Naive thymus-derived CD8-positive, alpha-beta T cell (primary cell): ENCODE measurements around the gene INKA2. TPM values are rescaled to one million over a fixed set of nuclear protein-coding genes. Genes with fewer than 3 reads are reported as not detected.

Source experiments
- ATAC-seq, 2 donors: fragments of 150-1000 bp; cut with Tn5 transposase in 1 of 2; sonication (Bioruptor Pico), chemical (Tn5 transposase) in 1 of 2; 1 replicate in 1 of 2; 2 replicates in 1 of 2; pipeline ENCODE4 v1.10.0; 2021; ENCODE audit warnings: mild to moderate bottlenecking in 2 of 2, moderate library complexity in 2 of 2
- POLR2A ChIA-PET: fragments of 350-600 bp; sonication (Branson Sonifier 250); formaldehyde crosslinking; loops from one replicate; lab custom pipeline; 2021; ENCODE audit warnings: antibody characterized with exemption; lab: Charles Lee
- DNase-seq, 10 donors: peaks; one replicate each; pipeline versions ENCODE4 v3.0.0 to v3.0.0-alpha.2; 2020 to 2022
- H3K27ac Mint-ChIP-seq, 10 donors: one replicate each; pipeline ENCODE4 v1.8.0; 2020 to 2022; ENCODE audit warnings: mild to moderate bottlenecking in 10 of 10, mixed read lengths in 10 of 10, moderate library complexity in 4 of 10, inconsistent platforms in 1 of 10
- H3K27me3 Mint-ChIP-seq, 5 donors: one replicate each; pipeline ENCODE4 v1.8.0; 2021 to 2022; ENCODE audit warnings: mixed read lengths in 5 of 5
- H3K36me3 Mint-ChIP-seq, 3 donors: one replicate each; pipeline ENCODE4 v1.8.0; 2020 to 2022; ENCODE audit warnings: mixed read lengths in 3 of 3, mild to moderate bottlenecking in 2 of 3, inconsistent platforms in 1 of 3
- H3K4me1 Mint-ChIP-seq, 4 donors: one replicate each; pipeline ENCODE4 v1.8.0; 2021 to 2022; ENCODE audit warnings: mixed read lengths in 4 of 4
- H3K4me3 Mint-ChIP-seq, 10 donors: one replicate each; pipeline ENCODE4 v1.8.0; 2020 to 2022; ENCODE audit warnings: mild to moderate bottlenecking in 10 of 10, mixed read lengths in 10 of 10, moderate library complexity in 6 of 10, inconsistent platforms in 1 of 10
- H3K9me3 Mint-ChIP-seq, 9 donors: one replicate each; pipeline ENCODE4 v1.8.0; 2020 to 2022; ENCODE audit warnings: mixed read lengths in 9 of 9, mild to moderate bottlenecking in 3 of 9, inconsistent platforms in 1 of 9, moderate library complexity in 1 of 9
- polyA plus RNA-seq, 3 donors: library from polyadenylated mRNA; unstranded; fragments of 300-500 nt; fragmentation: Illumina TruSeq; gene quantifications; one replicate each; pipeline ENCODE4 v1.2.3, GENCODE V29; 2021
- total RNA-seq, 8 experiments: library from RNA in 2 of 8; stranded (reverse) in 2 of 8; gene quantifications; one replicate each; pipeline ENCODE4 v1.2.3 and lab custom pipeline; 2021 to 2026

Gene INKA2
- total and polyA plus RNA-seq, 5 experiments from 2014 or later = 0.70 to 0.77 TPM; not detected in 3

- POLR2A ChIA-PET = no interaction called here
- Mint-ChIP-seq H3K4me1 (peaks cover 9 to 16% (median 15%) of the 10 kb centered on the region in 4 donors), H3K9me3 (no peaks in the 10 kb centered on the region)
Observed at GRCh38 chr1:111727056-111727455, 12.1 kb downstream of the INKA2 start.

DNA sequence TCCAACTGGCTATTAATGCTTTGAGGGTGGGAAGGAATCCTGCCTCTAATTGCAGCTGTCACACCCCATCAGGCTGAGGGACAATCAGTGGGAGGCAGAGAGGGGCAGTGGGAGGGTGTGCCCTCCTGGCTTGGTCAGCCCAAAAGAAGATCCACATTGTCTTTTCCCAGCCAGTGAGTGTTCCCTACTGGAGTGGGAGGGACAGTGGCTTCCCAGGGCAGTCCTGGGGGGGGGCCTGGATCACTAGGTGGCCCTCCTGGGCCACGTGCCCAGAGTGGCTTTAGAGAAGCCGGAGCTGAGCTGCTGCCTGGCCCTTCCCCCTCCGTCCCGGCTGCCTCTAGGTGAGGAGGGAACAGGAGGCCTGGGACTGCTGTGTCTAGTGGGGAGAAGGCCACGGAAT lies 14.0 kb downstream of the INKA2 start:
- Mint-ChIP-seq H3K27ac (peak overlapping the region in 1 of 10 donors; percentile 2), H3K4me1 (peaks cover 15 to 21% (median 18%) of the 10 kb centered on the region in 4 donors), H3K4me3 (no peak overlapping the region), H3K36me3 (no peaks in the 10 kb centered on the region), H3K9me3 (no peaks in the 10 kb centered on the region), H3K27me3 (no peaks in the 10 kb centered on the region)
- POLR2A ChIA-PET = no interaction called here
- DNase-seq (no peak), ATAC-seq (no peak)

More at GRCh38 chr1:111727056-111727455, 12.1 kb downstream of the INKA2 start:
- H3K27me3 Mint-ChIP-seq = no peaks in the 10 kb centered on the region
- H3K4me3 Mint-ChIP-seq = no peak overlapping the region
- no peaks in the 10 kb centered on the region for H3K36me3 Mint-ChIP-seq
- H3K27ac Mint-ChIP-seq = peak overlapping the region in 1 of 10 donors; percentile 22
- ATAC-seq (no peak), DNase-seq (no peak)

- H3K36me3 Mint-ChIP-seq = no peaks in the 10 kb centered on the region
- no peak for ATAC-seq
- H3K4me3 Mint-ChIP-seq = no peak overlapping the region
- DNase-seq = no peak
- no peaks in the 10 kb centered on the region for H3K9me3 Mint-ChIP-seq
- POLR2A ChIA-PET = no interaction called here
- H3K4me1 Mint-ChIP-seq = peaks cover 15 to 27% (median 20%) of the 10 kb centered on the region in 4 donors
- no peaks in the 10 kb centered on the region for H3K27me3 Mint-ChIP-seq
- peak overlapping the region in 5 of 10 donors; percentile 5 to 63 (median 28) for H3K27ac Mint-ChIP-seq
Observed at GRCh38 chr1:111723871-111724270, 15.3 kb downstream of the INKA2 start.

DNA sequence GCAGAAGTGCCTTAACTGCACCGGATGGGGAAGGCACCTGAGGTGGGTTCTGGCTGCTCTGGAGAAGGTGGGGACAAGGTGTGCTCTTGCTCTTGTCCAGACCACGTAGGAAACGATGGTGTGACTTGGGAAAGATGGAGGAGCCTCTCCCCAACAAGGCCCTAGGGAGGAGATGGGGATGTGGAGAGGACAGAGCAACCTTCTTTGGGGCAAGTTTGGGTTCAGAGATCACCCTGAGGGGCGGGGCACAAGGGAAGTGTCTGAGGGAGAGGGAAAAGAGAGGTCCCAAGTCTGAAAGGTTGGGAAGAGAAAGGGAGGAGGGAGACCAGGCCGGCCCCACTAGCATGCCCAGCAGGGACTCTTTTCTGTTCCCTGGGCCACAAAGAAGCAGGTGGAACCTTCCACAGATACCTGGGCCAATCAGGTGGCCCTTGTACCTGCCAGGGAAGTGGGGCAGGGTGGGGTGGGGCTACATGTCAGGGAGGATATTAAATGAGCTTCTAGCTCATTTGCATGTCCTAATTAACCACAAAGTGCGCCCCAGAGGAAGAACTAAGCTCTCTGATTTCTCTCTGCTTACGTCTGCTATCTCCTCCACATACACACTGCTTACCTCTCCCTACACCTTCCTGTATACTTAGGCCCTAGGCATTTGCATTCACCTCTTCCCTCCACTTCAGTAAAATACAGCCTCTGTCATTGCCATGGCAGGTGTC lies 15.9 kb downstream of the INKA2 start:
- Mint-ChIP-seq H3K36me3 (no peaks in the 10 kb centered on the region), H3K27ac (peak overlapping the region in 8 of 10 donors; percentile 5 to 79 (median 60)), H3K9me3 (no peaks in the 10 kb centered on the region), H3K27me3 (no peaks in the 10 kb centered on the region), H3K4me1 (peaks cover 15 to 27% (median 20%) of the 10 kb centered on the region in 4 donors), H3K4me3 (no peak overlapping the region)
- peak; percentile 45 to 95 for ATAC-seq
- POLR2A ChIA-PET = no interaction called here
- peak in 2 of 10 donors; percentile 21 to 23 for DNase-seq

GRCh38 chr1:111720977-111721786 lies 18.0 kb downstream of the INKA2 start:
- Mint-ChIP-seq H3K4me1 (peaks cover 15 to 29% (median 20%) of the 10 kb centered on the region in 4 donors), H3K9me3 (no peaks in the 10 kb centered on the region), H3K27ac (peak overlapping the region in 8 of 10 donors; percentile 7 to 88 (median 56)), H3K36me3 (peaks cover 0 to 9% (median 3%) of the 10 kb centered on the region in 3 donors), H3K27me3 (no peaks in the 10 kb centered on the region), H3K4me3 (no peak overlapping the region)
- POLR2A ChIA-PET = interaction anchor here (0.7 kb wide), 1 partner anchor 39 kb away, joined by 3 read pairs; no protein-coding TSS in a partner anchor
- DNase-seq (no peak), ATAC-seq (no peak)

DNA sequence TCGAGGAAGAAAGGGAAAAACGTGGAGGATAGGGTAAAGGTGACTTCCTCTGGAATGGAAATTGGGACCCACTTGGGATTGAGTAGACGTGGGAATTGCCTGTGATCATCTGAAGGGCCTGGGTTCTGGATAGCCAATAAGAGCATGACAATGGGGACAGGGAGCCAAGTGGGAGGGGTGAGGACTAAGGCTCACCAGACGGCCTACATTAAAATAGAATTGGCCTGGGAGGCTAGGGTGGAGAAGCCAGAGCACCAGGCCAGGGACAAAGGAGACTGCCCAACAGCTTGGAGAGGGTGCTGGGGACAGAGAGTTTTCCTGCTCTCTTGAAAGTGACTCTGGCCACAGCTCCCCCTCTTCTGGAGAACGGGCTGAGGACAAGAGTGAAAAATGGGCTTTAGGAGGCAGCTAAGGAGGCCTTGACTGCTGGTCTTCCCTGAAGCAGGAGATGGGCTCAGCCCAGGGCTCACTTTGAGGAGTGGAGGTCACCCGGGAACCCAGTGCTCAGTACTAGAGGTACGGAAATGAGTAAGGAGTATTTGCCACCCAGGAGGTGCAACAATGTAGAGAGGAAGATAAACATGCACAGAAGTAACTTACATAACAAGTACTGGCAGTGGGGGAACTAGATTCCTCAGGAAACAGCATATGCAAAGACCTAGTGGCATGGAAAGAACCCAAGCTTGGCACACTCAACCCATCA lies 18.8 kb downstream of the INKA2 start:
- peaks cover 0 to 9% (median 3%) of the 10 kb centered on the region in 3 donors for H3K36me3 Mint-ChIP-seq
- no peak for DNase-seq
- ATAC-seq = no peak
- H3K27me3 Mint-ChIP-seq = no peaks in the 10 kb centered on the region
- peak overlapping the region in 8 of 10 donors; percentile 8 to 88 (median 54) for H3K27ac Mint-ChIP-seq
- no peaks in the 10 kb centered on the region for H3K9me3 Mint-ChIP-seq
- POLR2A ChIA-PET = no interaction called here
- H3K4me3 Mint-ChIP-seq = peak overlapping the region in 1 of 10 donors; percentile 15
- H3K4me1 Mint-ChIP-seq = peaks cover 15 to 29% (median 20%) of the 10 kb centered on the region in 4 donors

DNA sequence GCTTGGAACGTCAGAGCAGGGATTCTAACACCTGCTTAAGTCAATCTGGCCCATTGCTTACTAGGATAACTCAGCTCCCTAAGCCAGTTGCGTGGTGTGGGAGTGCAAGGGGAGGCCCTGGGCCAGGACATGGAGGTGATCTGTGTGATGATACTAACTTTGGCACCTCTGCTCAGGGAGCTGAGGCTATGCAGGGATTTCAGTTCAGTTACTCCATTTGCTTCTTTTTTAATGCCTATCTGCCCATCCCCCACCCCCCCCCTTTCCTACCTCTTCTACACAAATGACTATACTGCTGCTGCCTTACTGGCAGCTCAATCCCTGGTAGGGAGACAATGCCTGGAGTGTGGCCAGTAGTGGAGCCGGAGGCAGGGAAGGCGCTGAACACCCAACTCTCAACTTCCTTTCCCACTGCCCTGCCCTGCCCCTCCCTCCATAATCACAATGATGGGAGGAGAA lies 19.5 kb downstream of the INKA2 start:
- H3K36me3 Mint-ChIP-seq = peaks cover 0 to 9% (median 3%) of the 10 kb centered on the region in 3 donors
- H3K4me3 Mint-ChIP-seq = no peak overlapping the region
- H3K9me3 Mint-ChIP-seq = no peaks in the 10 kb centered on the region
- DNase-seq (no peak), ATAC-seq (no peak)
- H3K27ac Mint-ChIP-seq = peak overlapping the region in 3 of 10 donors; percentile 50 to 88 (median 67)
- H3K27me3 Mint-ChIP-seq = no peaks in the 10 kb centered on the region
- POLR2A ChIA-PET = no interaction called here
- peaks cover 15 to 26% (median 21%) of the 10 kb centered on the region in 4 donors for H3K4me1 Mint-ChIP-seq

GRCh38 chr1:111719135-111719534 lies 20.1 kb downstream of the INKA2 start:
- Mint-ChIP-seq H3K27me3 (no peaks in the 10 kb centered on the region), H3K27ac (peak overlapping the region in 2 of 10 donors; percentile 60 to 75), H3K4me1 (peaks cover 13 to 28% (median 20%) of the 10 kb centered on the region in 4 donors), H3K36me3 (peaks cover 0 to 9% (median 3%) of the 10 kb centered on the region in 3 donors), H3K9me3 (no peaks in the 10 kb centered on the region), H3K4me3 (no peak overlapping the region)
- ATAC-seq (no peak), DNase-seq (no peak)
- POLR2A ChIA-PET = interaction anchor here (0.6 kb wide), 1 partner anchor 31 kb away, joined by 3 read pairs; no protein-coding TSS in a partner anchor

DNA sequence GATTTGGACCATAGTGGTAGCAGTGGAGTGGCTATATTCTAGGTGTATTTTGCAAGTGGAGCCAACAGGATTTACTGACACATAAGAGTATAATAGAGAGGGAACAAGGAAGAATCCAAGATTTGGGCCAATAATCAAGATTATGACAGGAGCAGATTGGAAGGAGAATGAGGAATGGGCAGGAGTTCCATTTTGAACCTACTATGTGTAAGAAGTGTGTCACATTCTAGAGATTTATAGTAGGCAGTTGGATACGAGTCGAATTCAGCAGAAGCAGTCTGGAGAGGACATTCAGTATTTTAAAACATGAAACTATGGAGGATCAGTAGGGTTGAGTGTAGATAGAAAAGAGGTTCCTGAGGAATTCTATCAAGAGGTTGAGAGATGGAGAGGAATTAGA lies 21.7 kb downstream of the INKA2 start:
- Mint-ChIP-seq H3K27ac (peak overlapping the region in 4 of 10 donors; percentile 9 to 67 (median 44)), H3K4me1 (peaks cover 0 to 20% (median 8%) of the 10 kb centered on the region in 4 donors), H3K36me3 (peaks cover 0 to 11% (median 3%) of the 10 kb centered on the region in 3 donors), H3K27me3 (no peaks in the 10 kb centered on the region), H3K9me3 (no peaks in the 10 kb centered on the region), H3K4me3 (no peak overlapping the region)
- no peak for ATAC-seq
- POLR2A ChIA-PET = no interaction called here
- no peak for DNase-seq

DNA sequence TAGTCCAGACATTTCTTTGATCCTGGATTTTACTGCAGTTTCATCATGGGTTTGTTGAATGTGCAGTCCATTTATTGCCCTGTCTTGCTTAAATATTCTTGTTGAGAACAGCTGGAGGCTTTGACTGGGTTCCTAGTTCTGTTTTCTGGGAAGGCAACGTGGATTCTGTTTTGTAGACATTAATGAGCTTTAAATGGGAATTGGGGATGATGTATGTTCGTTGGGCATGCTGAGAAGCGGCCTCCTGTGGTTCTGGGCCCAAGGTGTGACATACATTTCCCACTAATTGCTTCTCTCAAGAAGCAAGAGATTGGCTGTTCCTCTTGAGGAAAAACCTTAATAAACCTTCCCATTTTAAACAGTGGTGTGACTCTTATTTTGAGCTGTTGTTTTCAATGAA lies 22.9 kb downstream of the INKA2 start:
- Mint-ChIP-seq H3K9me3 (no peaks in the 10 kb centered on the region), H3K27ac (no peak overlapping the region), H3K4me3 (no peak overlapping the region), H3K36me3 (peaks cover 0 to 17% (median 3%) of the 10 kb centered on the region in 3 donors), H3K4me1 (peaks cover 0 to 18% (median 8%) of the 10 kb centered on the region in 4 donors), H3K27me3 (no peaks in the 10 kb centered on the region)
- POLR2A ChIA-PET = no interaction called here
- DNase-seq (no peak), ATAC-seq (no peak)

DNA sequence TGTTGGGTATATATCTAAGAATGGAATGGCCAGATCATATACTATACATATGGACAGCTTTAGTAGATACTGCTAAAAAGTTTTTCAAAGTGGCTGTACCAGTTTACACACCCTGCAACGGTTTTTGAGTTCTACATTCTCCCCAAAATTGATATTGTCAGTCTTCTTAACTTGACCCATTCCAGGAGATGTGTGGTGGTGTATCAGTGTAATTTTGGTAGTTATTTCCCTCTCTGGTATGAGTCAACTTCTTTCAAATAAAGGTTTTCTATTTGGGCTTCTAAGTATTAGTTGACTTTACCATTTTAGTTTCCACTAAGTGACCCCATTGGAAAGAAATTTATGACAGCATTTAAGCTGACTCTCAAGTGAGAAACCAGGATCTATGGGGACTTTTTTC lies 29.2 kb downstream of the INKA2 start:
- Mint-ChIP-seq H3K27me3 (no peaks in the 10 kb centered on the region), H3K36me3 (peaks cover 0 to 68% (median 3%) of the 10 kb centered on the region in 3 donors), H3K4me1 (peaks cover 0 to 9% (median under 1%) of the 10 kb centered on the region in 4 donors), H3K27ac (peak overlapping the region in 5 of 10 donors; percentile 38 to 66 (median 45)), H3K9me3 (no peaks in the 10 kb centered on the region), H3K4me3 (no peak overlapping the region)
- DNase-seq (no peak), ATAC-seq (no peak)
- POLR2A ChIA-PET = no interaction called here

GRCh38 chr1:111707906-111708305 lies 31.3 kb downstream of the INKA2 start:
- Mint-ChIP-seq H3K27me3 (no peaks in the 10 kb centered on the region), H3K4me3 (no peak overlapping the region), H3K27ac (peak overlapping the region in 7 of 10 donors; percentile 1 to 85 (median 34)), H3K9me3 (no peaks in the 10 kb centered on the region), H3K4me1 (peaks cover 0 to 4% (median under 1%) of the 10 kb centered on the region in 4 donors), H3K36me3 (peaks cover 0 to 84% (median 12%) of the 10 kb centered on the region in 3 donors)
- DNase-seq (no peak), ATAC-seq (no peak)
- POLR2A ChIA-PET = no interaction called here
